Loucy (cell line): ENCODE results near the gene GRIK2.

ENCODE experiments used
- H2AFZ ChIP-seq: fragments of 200-600 bp; sonication (generic); 2 replicates; pipeline ENCODE4 v1.6.0; 2016; ENCODE audit warnings: antibody characterized with exemption, mild to moderate bottlenecking, low read length, moderate library complexity
- H3F3A ChIP-seq: fragments of 200-600 bp; 2 replicates; pipeline ENCODE4 v1.6.0; 2016; ENCODE audit warnings: antibody characterized with exemption, low read depth, mild to moderate bottlenecking
- H3K27me3 ChIP-seq: fragments of 200-600 bp; sonication (generic); 2 replicates; pipeline ENCODE4 v1.6.1; 2014; ENCODE audit warnings: low read length, mild to moderate bottlenecking; ENCODE audit not compliant: insufficient read depth, poor library complexity, severe bottlenecking
- H3K36me3 ChIP-seq: fragments of 200-600 bp; sonication (generic); 2 replicates; pipeline ENCODE4 v1.6.1; 2016; ENCODE audit warnings: low read length; ENCODE audit not compliant: insufficient read depth
- H3K4me1 ChIP-seq: fragments of 200-600 bp; sonication (generic); 2 replicates; pipeline ENCODE4 v1.5.1; 2014; ENCODE audit warnings: low read length, mild to moderate bottlenecking; ENCODE audit not compliant: insufficient read depth, poor library complexity, severe bottlenecking
- H3K4me2 ChIP-seq: fragments of 200-600 bp; sonication (generic); 2 replicates; pipeline ENCODE4 v1.6.0; 2014; ENCODE audit warnings: antibody characterized with exemption, low read length, low read depth, mild to moderate bottlenecking; ENCODE audit not compliant: poor library complexity, severe bottlenecking
- H3K4me3 ChIP-seq: fragments of 200-600 bp; sonication (generic); 2 replicates; pipeline ENCODE4 v1.5.1; 2014; ENCODE audit warnings: low read length, mild to moderate bottlenecking, mixed read lengths; ENCODE audit not compliant: poor library complexity, severe bottlenecking
- H3K79me2 ChIP-seq: fragments of 200-600 bp; sonication (generic); 2 replicates; pipeline ENCODE4 v1.6.1; 2014; ENCODE audit warnings: low read length; ENCODE audit not compliant: insufficient read depth
- H3K9ac ChIP-seq: fragments of 200-600 bp; sonication (generic); 2 replicates; pipeline ENCODE4 v1.6.0; 2014; ENCODE audit warnings: mild to moderate bottlenecking, low read depth, low read length, moderate library complexity; ENCODE audit not compliant: poor library complexity, severe bottlenecking
- H3K9me2 ChIP-seq: fragments of 200-600 bp; sonication (generic); replicated peaks from 2 replicates; pipeline ENCODE4 v1.6.1; 2016; ENCODE audit warnings: low read depth, low read length, mixed read lengths
- H3K9me3 ChIP-seq: fragments of 200-600 bp; sonication (generic); 2 replicates; pipeline ENCODE4 v1.6.1; 2014; ENCODE audit warnings: mild to moderate bottlenecking, antibody characterized with exemption, low read length, low read depth; ENCODE audit not compliant: insufficient read depth
- H4K20me1 ChIP-seq: fragments of 200-600 bp; sonication (generic); 2 replicates; pipeline ENCODE4 v1.6.0; 2014; ENCODE audit warnings: antibody characterized with exemption, low read length, mild to moderate bottlenecking; ENCODE audit not compliant: insufficient read depth, poor library complexity, severe bottlenecking
- EZH2phosphoT487 ChIP-seq: fragments of 200-600 bp; IDR thresholded peaks from 2 replicates; pipeline ENCODE4 v1.6.1; 2018; ENCODE audit warnings: antibody characterized with exemption, mild to moderate bottlenecking, moderate library complexity, borderline replicate concordance
- TF ChIP-seq, protein P1 (sequence below): fragments of 200-600 bp; sonication (generic); conservative IDR thresholded peaks from 2 replicates; pipeline ENCODE4 v1.5.1; 2014; ENCODE audit warnings: mild to moderate bottlenecking, antibody characterized with exemption, low read length

GRIK2 gene

DNA sequence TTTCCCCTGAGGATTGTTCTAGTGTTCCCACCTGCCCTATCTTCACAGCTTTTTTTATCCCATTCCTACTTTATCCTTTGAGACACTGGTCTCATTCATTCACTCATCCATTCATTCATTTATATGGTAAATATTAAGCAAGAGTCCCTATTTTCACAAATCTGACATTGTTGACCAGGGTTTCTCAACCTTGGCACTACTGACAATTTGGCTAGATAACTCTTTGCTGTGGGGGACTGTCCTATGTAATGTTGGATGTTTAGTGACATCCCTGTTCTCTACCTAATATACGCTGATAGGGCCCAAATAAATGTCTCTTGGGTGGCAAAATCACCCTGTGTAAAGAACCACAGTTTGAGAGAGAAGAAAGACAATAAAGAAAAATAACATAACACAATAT lies 345.0 kb downstream of the GRIK2 start:
- no peaks in the 10 kb centered on the region for H4K20me1 ChIP-seq
- H3F3A ChIP-seq = no peaks in the 10 kb centered on the region
- no peaks in the 10 kb centered on the region for H3K27me3 ChIP-seq
- no peak overlapping the region for H3K9ac ChIP-seq
- no peak overlapping the region for H3K4me2 ChIP-seq
- H3K9me3 ChIP-seq = no peaks in the 10 kb centered on the region
- H3K79me2 ChIP-seq = no peaks in the 10 kb centered on the region
- no peaks in the 10 kb centered on the region for H3K4me1 ChIP-seq
- H2AFZ ChIP-seq = no peak overlapping the region
- no peaks in the 10 kb centered on the region for H3K36me3 ChIP-seq
- TF ChIP-seq, protein P1, sequence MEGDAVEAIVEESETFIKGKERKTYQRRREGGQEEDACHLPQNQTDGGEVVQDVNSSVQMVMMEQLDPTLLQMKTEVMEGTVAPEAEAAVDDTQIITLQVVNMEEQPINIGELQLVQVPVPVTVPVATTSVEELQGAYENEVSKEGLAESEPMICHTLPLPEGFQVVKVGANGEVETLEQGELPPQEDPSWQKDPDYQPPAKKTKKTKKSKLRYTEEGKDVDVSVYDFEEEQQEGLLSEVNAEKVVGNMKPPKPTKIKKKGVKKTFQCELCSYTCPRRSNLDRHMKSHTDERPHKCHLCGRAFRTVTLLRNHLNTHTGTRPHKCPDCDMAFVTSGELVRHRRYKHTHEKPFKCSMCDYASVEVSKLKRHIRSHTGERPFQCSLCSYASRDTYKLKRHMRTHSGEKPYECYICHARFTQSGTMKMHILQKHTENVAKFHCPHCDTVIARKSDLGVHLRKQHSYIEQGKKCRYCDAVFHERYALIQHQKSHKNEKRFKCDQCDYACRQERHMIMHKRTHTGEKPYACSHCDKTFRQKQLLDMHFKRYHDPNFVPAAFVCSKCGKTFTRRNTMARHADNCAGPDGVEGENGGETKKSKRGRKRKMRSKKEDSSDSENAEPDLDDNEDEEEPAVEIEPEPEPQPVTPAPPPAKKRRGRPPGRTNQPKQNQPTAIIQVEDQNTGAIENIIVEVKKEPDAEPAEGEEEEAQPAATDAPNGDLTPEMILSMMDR = no peak
- TF ChIP-seq EZH2phosphoT487 = no peak
- H3K4me3 ChIP-seq = no peak overlapping the region
- no peaks in the 10 kb centered on the region for H3K9me2 ChIP-seq

DNA sequence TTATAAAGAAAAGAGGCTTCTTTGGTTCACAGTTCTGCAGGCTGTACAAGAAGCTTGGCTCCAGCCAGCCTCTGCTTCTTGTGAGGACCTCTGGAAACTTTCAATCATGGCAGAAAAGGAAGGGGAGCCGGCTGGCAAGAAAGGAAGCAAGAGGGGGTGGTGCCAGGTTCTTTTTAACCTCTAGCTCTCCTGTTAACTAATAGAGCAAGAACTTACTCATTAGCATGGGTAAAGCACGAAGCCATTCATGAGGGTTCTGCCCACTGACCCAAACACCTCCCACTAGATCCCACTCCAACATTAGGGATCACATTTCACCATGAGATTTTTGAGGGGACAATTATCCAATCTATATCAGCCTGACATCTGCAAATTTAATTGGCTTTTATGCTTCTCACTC lies 347.1 kb downstream of the GRIK2 start:
- no peak overlapping the region for H2AFZ ChIP-seq
- no peak overlapping the region for H3K4me2 ChIP-seq
- TF ChIP-seq, protein P1 = no peak
- TF ChIP-seq EZH2phosphoT487 = no peak
- no peaks in the 10 kb centered on the region for H3K27me3 ChIP-seq
- no peaks in the 10 kb centered on the region for H4K20me1 ChIP-seq
- no peaks in the 10 kb centered on the region for H3K4me1 ChIP-seq
- no peaks in the 10 kb centered on the region for H3K9me3 ChIP-seq
- no peaks in the 10 kb centered on the region for H3K36me3 ChIP-seq
- H3K4me3 ChIP-seq = no peak overlapping the region
- no peaks in the 10 kb centered on the region for H3K79me2 ChIP-seq
- no peak overlapping the region for H3K9ac ChIP-seq
- H3F3A ChIP-seq = no peaks in the 10 kb centered on the region
- no peaks in the 10 kb centered on the region for H3K9me2 ChIP-seq

DNA sequence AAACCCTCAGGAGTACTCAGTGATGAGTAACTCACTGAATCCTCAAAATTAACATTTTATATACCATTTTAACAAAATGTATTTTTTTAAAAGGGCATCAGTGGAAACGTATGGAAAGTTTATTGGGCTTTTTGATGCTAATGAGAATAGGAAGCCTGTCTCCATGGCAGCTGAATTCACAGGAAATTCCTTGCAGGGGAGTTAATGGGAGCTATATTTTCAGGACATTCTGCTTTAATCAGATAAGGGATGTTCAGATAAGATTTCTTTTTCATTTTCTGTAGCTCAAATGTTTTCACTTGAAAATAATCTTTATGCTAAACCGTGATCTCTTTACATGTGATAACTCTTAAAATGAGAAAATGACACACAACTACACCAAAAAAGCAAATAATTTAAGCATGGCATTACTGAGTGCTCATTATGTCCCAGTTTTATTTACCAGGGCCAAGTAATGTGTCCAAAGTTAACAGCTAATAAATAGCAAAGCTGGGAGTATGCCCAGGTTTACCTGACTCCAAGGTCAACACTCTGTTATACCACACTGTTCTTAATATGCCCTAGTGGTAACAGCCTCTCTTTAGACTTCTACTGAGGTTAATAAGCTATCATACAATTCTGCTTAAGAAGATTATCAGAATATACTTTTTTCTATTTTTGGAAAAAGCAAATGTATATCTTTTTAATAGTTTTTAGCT lies 348.1 kb downstream of the GRIK2 start:
- no peaks in the 10 kb centered on the region for H3K36me3 ChIP-seq
- no peak overlapping the region for H3K4me3 ChIP-seq
- no peaks in the 10 kb centered on the region for H3K79me2 ChIP-seq
- H2AFZ ChIP-seq = no peak overlapping the region
- H3K9me3 ChIP-seq = no peaks in the 10 kb centered on the region
- H3F3A ChIP-seq = no peaks in the 10 kb centered on the region
- H3K4me2 ChIP-seq = no peak overlapping the region
- H4K20me1 ChIP-seq = no peaks in the 10 kb centered on the region
- no peaks in the 10 kb centered on the region for H3K9me2 ChIP-seq
- H3K27me3 ChIP-seq = no peaks in the 10 kb centered on the region
- TF ChIP-seq, protein P1 = no peak
- TF ChIP-seq EZH2phosphoT487 = no peak
- no peaks in the 10 kb centered on the region for H3K4me1 ChIP-seq
- no peak overlapping the region for H3K9ac ChIP-seq
